IMR-90 (cell line): ENCODE results near the gene KLHL33.

Source experiments
- CEBPB ChIP-seq: IDR thresholded peaks from 2 replicates; pipeline ENCODE4 v1.6.1; 2012; ENCODE audit warnings: low read depth, low read length, improper control_type of control experiment
- CHD1 ChIP-seq: IDR thresholded peaks from 2 replicates; pipeline ENCODE4 v1.6.1; 2012; ENCODE audit warnings: low read depth, low read length, improper control_type of control experiment
- CTCF ChIP-seq: conservative IDR thresholded peaks from 2 replicates; pipeline ENCODE4 v1.5.1; 2012; ENCODE audit warnings: mild to moderate bottlenecking, low read depth, low read length, improper control_type of control experiment
- ELK1 ChIP-seq: fragments of 150-350 bp; IDR thresholded peaks from 2 replicates; pipeline ENCODE4 v1.6.1; 2016; ENCODE audit warnings: low read depth, mild to moderate bottlenecking, low read length, moderate library complexity, borderline replicate concordance
- FOS ChIP-seq: fragments of 150-350 bp; IDR thresholded peaks from 2 replicates; pipeline ENCODE4 v1.6.1; 2016; ENCODE audit warnings: low read depth, low read length
- MAFK ChIP-seq: IDR thresholded peaks from 2 replicates; pipeline ENCODE4 v1.6.1; 2012; ENCODE audit warnings: low read depth, low read length, improper control_type of control experiment
- MAZ ChIP-seq: IDR thresholded peaks from 2 replicates; pipeline ENCODE4 v1.6.1; 2012; ENCODE audit warnings: low read depth, mild to moderate bottlenecking, low read length, improper control_type of control experiment, moderate library complexity, borderline replicate concordance
- MXI1 ChIP-seq: IDR thresholded peaks from 2 replicates; pipeline ENCODE4 v1.6.1; 2012; ENCODE audit warnings: low read depth, mild to moderate bottlenecking, low read length, moderate library complexity, borderline replicate concordance
- POLR2A ChIP-seq: IDR thresholded peaks from 2 replicates; pipeline ENCODE4 v1.6.1; 2012; ENCODE audit warnings: mild to moderate bottlenecking, low read depth, low read length
- RAD21 ChIP-seq: IDR thresholded peaks from 2 replicates; pipeline ENCODE4 v1.6.1; 2012; ENCODE audit warnings: low read length, improper control_type of control experiment
- RFX5 ChIP-seq: IDR thresholded peaks from 2 replicates; pipeline ENCODE4 v1.8.0; 2012; ENCODE audit warnings: low read depth, mild to moderate bottlenecking, low read length, moderate library complexity
- SMC3 ChIP-seq: fragments of 150-350 bp; IDR thresholded peaks from 2 replicates; pipeline ENCODE4 v1.6.1; 2016; ENCODE audit warnings: low read depth, mild to moderate bottlenecking, antibody characterized with exemption, low read length, moderate library complexity
- USF2 ChIP-seq: fragments of 150-350 bp; IDR thresholded peaks from 2 replicates; pipeline ENCODE4 v1.6.1; 2017; ENCODE audit warnings: mild to moderate bottlenecking, antibody characterized with exemption, low read length, low read depth

- TF ChIP-seq MAFK (no peak), POLR2A (no peak), RAD21 (no peak), CTCF (no peak), RFX5 (no peak), FOS (no peak), SMC3 (no peak), USF2 (no peak), CHD1 (no peak), MAZ (no peak), MXI1 (no peak), ELK1 (no peak), CEBPB (no peak)
These were observed 48.4 kb downstream of the KLHL33 start for GRCh38 chr14:20387576-20387975.
